Brain pericyte (primary cell): Measurements from ENCODE around the gene NUFIP1.
"Not testable (repeated sequence)": the region's sequence is repeated elsewhere in the genome, so short reads cannot be mapped to it uniquely, and the experiment has no call there.

Source experiments
- DNase-seq: peaks from one replicate; pipeline ENCODE4 v3.0.0-alpha.2; 2012; ENCODE audit warnings: low read depth, low spot score

The NUFIP1 gene

DNA sequence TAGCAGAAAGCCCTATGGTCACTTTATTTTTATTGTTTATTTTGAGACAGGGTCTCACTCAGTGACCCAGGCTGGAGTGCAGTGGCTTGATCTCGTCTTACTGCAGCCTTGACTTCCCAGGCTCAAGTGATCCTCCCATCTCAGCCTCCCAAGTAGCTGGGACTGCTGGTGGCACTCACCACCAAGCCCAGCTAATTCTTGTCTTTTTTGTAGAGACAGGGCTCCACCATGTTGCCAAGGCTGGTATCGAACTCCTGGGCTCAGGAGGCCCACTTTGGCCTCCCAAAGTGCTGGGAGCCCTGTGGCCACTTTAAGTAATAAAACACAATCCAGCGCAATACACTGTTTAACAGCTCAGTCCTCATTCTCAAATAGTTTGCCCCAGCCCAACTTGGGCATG, 69.3 kb downstream of the NUFIP1 start:
- DNase-seq, result no peak

GRCh38 chr13:44919104-44919804, 70.0 kb downstream of the NUFIP1 start:
- DNase-seq, result no peak

GRCh38 chr13:44918326-44919103, 70.8 kb downstream of the NUFIP1 start:
- DNase-seq, result no peak

GRCh38 chr13:44917589-44918325, 71.5 kb downstream of the NUFIP1 start:
- DNase-seq, result peak; percentile 97

GRCh38 chr13:44912278-44913016, 76.8 kb downstream of the NUFIP1 start:
- no peak for DNase-seq

GRCh38 chr13:44908712-44909111, 80.6 kb downstream of the NUFIP1 start:
- DNase-seq, result no peak

DNA sequence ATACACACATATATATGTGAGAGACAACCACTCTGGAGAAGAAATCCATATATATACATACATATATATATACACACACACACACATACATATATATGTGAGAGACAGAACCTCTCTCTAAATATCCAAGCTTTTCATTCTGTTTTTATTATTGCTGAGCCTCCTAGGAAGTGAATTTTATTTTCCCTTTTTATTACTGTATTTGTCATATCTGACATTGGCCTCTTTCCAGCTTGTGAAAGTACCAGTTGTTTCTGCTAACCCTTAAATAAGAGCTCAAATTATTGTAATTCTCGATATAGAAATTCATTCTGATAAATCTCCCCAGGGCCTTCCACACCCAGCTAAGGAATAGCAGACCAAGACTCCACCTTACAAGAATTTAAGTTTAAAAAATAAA, 81.0 kb downstream of the NUFIP1 start:
- DNase-seq, result no peak

GRCh38 chr13:44906713-44907112, 82.6 kb downstream of the NUFIP1 start:
- no peak for DNase-seq

GRCh38 chr13:44906230-44906629, 83.0 kb downstream of the NUFIP1 start:
- no peak for DNase-seq

DNA sequence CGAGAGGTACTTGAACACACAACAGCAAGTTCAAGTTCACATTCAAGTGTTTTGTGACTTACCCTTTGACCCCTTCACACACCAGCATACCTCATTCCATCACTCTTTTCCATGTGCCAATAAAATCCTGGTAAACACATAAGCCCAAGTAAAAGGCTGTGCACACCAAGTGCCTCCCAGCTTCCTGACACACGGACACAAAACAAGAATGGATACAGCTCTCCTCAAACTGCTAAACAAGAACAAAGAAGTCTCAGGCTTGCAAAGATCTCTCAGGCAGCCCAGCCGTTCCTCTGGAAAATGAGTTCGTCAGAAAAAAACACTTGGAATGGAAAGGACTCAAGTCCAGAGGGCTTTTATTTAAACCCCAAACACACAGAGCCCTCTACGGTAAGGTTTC, 83.7 kb downstream of the NUFIP1 start:
- DNase-seq, result no peak

- DNase-seq, result peak; percentile 71
Measured at GRCh38 chr13:44904967-44905366, 84.3 kb downstream of the NUFIP1 start.

DNA sequence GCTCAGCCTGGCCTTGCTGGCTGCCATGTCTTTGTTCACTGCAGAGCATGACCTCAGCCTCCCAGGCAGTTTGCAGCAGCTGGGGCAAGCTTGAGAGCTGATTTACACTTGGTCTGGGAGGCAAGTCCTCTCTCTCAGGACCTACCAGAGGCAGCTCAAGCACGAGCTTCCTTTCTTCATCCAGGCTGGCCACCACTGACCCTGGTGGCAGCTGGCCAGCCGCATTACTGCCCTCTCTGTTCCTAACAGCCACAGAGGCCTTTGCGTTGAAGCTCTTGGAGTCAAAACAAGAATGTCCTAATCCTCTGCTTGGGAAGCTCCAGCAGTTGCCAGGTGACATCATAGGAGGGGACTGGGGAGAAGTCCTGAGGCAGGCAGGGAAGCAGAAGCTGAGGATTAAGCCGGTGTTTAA, 85.7 kb downstream of the NUFIP1 start:
- no peak for DNase-seq

GRCh38 chr13:44902738-44903137, 86.5 kb downstream of the NUFIP1 start:
- no peak for DNase-seq

DNA sequence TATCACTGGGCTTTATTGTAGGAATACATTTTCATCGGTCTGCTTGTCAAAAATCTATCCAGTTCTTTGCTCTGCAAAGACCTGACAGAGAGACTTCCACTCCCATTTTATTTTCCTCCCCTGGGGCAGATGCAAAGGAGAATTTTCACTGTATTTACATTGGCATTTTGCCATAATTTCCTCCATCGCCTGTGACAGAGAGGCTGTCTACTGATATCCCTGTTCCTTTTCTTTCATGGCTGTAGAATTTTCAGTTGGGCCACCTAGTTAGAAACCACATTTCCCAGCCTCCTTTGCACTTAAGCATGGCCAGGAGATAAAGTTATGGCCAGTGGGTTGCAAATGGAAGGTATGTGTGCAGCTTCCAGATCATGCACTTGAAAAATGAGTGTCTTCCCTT, 89.3 kb downstream of the NUFIP1 start:
- DNase-seq, result no peak

GRCh38 chr13:44898308-44898707, 91.0 kb downstream of the NUFIP1 start:
- not testable (repeated sequence) for DNase-seq

DNA sequence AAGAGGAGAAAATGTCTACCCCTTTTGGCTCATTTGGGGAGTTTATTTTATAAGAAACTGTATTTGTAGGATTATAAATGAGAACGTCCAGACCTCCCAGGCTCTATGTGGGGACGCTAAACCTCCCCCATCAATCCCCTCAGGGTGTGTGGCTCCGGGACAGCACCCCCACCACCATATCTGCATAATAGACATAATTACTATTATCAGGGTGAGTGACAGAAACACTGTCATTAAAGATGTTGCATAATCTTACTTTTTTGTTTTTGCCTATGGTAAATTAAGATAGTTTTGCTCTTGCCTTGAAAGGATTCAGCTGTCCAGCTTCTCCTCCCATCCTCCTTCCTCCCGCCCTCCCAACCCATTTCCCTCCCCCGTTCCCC, 93.3 kb downstream of the NUFIP1 start:
- DNase-seq, result no peak

DNA sequence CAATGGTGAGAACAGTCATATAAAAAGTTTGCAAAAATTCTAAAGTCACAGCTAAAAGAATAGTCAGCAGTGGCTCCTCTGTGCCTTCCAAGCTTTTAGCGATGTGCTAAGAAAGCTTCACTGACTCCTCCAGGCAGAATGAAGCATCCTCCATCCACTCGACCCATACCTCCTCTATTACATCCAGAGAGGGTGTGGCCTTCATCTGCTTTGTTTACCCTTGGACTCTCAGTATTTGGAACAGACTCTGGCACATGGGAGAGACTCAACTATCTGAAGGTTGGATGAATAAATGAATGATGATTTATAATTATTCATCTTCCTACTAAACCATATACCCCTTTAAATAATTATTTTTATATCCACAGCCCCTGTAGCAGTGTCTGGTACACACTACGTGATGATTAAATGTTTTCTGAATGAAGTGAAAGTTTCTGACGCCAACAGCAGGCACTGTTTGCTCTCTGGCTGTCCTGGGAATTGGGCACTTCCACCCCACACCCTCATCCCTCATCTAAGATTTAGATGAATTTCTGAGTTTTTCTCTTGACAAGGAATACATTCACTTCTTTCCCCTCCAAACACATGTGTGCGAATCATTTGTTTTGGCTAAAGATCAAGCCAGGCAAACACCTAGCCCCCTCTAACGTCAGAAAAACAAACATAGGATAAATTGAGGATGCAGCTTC, 93.9 kb downstream of the NUFIP1 start:
- DNase-seq, result no peak

GRCh38 chr13:44894001-44894770, 95.1 kb downstream of the NUFIP1 start:
- no peak for DNase-seq
